ENCODE results near the gene FBXO10.

- no peak for TF ChIP-seq EZH2 (IDR thresholded peaks at IDR 0.05; ENCODE audit: low read depth, low read length, severe bottlenecking)
- TF ChIP-seq MAFK (IDR thresholded peaks at IDR 0.05; ENCODE audit: low read depth, low read length): no peak
- TF ChIP-seq TAF1 (IDR thresholded peaks at IDR 0.05; ENCODE audit: low read depth, low read length): no peak
- TF ChIP-seq CTCF (IDR thresholded peaks at IDR 0.05; ENCODE audit: control extremely low read depth in 1 of 3, insufficient read depth in 1 of 3, low read depth in 1 of 3, low read length in 3 of 3): no peak
- TF ChIP-seq SIN3A (conservative IDR thresholded peaks at IDR 0.05 in 1 of 2, IDR thresholded peaks at IDR 0.05 in 1 of 2; ENCODE audit: low read depth in 1 of 2, low read length in 2 of 2): no peak
- no peak for TF ChIP-seq CHD1 (IDR thresholded peaks at IDR 0.05; ENCODE audit: low read depth, low read length)
- no peak for TF ChIP-seq GABPA (IDR thresholded peaks at IDR 0.05; ENCODE audit: borderline replicate concordance, insufficient read depth, low read length)
- TF ChIP-seq PHF8 (conservative IDR thresholded peaks at IDR 0.05; ENCODE audit: low read depth, low read length): no peak
- TF ChIP-seq POLR2A (IDR thresholded peaks at IDR 0.05; ENCODE audit: control extremely low read depth in 1 of 2, low read depth in 2 of 2, low read length in 2 of 2): no peak
- TF ChIP-seq ASH2L (IDR thresholded peaks at IDR 0.05; ENCODE audit: low read length): no peak
Measured at GRCh38 chr9:37621273-37622121, 45.3 kb upstream of the FBXO10 start.
